GM12875 (cell line): Measurements from ENCODE around the gene PSME1.

ENCODE experiments used
- H3K4me3 ChIP-seq: one replicate; pipeline ENCODE4 v1.5.1; 2011; ENCODE audit warnings: low read depth, low read length, control low read depth
- TF ChIP-seq, protein P1 (sequence below): IDR thresholded peaks from 2 replicates; pipeline ENCODE4 v1.5.1; 2011; ENCODE audit warnings: low read depth, mild to moderate bottlenecking, control low read depth, inconsistent platforms, low read length, moderate library complexity, borderline replicate concordance; ENCODE audit not compliant: insufficient read depth

Gene PSME1

DNA sequence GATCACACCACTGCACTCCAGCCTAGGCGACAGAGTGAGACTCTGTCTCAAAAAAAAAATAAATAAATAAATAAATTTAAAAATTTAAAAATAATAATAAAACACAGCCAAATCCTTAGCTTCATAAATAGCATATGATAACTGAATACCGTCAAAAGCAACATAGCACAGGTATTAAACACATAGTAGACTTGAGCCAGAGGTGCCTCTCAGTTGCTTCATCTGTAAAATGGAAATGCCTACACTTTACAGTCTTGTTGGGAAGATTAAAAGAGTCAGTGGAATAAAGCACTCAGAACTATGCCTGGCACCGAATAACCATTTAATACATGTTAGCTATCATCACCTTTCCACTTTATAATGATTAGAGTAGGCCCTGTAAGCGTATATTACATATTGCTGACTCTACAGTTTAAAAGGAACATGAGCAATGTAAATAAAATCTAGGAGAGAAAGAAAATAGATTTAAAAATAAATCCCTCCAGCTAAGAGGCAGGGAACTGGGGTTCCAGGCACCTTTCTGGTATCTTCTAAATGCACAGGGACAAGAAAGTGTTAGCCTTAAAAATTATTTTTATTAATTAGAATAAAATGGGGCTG is 29.2 kb upstream of the PSME1 start:
- no peak overlapping the region for H3K4me3 ChIP-seq
- TF ChIP-seq, protein P1, sequence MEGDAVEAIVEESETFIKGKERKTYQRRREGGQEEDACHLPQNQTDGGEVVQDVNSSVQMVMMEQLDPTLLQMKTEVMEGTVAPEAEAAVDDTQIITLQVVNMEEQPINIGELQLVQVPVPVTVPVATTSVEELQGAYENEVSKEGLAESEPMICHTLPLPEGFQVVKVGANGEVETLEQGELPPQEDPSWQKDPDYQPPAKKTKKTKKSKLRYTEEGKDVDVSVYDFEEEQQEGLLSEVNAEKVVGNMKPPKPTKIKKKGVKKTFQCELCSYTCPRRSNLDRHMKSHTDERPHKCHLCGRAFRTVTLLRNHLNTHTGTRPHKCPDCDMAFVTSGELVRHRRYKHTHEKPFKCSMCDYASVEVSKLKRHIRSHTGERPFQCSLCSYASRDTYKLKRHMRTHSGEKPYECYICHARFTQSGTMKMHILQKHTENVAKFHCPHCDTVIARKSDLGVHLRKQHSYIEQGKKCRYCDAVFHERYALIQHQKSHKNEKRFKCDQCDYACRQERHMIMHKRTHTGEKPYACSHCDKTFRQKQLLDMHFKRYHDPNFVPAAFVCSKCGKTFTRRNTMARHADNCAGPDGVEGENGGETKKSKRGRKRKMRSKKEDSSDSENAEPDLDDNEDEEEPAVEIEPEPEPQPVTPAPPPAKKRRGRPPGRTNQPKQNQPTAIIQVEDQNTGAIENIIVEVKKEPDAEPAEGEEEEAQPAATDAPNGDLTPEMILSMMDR: no peak

DNA sequence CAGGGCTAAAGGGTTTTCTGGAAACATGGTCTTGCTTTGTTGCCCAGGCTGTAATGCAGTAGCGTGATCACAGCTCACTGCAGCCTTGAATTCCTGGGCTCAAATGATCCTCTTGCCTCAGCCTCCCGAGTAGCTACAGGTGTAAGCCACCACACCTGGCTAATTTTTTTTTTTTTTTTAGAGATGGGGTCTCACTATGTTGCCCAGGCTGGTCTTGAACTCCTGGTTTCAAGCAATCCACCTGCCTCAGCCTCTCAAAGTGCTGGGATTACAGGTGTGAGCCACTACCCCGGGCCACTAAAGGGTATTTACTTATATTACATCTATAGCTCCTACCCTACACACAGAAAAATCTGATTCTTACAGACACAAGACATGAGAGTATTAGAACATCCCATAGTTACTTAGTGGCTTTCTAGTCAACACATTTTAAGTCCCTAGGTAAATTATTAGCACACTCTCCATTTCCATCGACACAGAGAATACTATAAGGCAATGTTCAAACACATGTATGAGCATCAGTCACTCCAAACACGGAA is 27.6 kb upstream of the PSME1 start:
- TF ChIP-seq, protein P1: no peak
- no peak overlapping the region for H3K4me3 ChIP-seq

DNA sequence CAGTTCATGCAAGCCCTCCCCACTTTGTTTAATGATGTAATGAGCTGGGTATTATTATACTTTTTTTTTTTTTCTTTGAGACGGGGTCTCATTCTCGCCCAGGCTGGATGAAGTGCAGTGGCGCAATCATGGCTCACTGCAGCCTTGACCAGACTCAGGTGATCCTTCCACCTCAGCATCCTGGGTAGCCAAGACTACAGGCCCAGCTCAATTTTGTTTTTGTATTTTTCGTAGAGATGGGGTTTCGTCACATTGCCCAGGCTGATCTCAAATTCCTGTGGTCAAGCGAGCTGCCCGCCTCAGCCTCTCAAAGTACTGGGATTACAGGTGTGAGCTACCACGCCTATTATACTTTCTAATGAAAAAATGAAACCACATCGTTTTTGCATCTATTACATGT is 25.9 kb upstream of the PSME1 start:
- TF ChIP-seq, protein P1: no peak
- H3K4me3 ChIP-seq: no peak overlapping the region

DNA sequence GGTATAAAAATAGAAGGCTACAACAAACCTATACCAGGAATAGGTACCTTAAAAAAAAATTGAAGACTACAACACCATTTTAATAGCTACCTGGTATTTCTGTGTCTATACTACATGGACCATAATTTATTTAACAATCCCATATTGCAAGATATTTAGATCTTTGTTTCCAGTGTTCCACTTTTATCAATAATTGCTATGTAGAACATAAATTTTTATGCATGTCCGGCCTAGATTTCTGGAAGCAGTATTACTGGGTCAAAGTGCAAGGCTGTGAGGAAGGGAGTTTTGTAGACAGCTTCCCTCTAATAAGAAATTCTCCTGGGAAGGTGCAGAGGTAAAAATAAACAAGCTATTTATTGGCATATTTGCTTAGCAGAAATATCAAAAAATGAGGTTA is 25.5 kb upstream of the PSME1 start:
- TF ChIP-seq, protein P1: no peak
- no peak overlapping the region for H3K4me3 ChIP-seq

DNA sequence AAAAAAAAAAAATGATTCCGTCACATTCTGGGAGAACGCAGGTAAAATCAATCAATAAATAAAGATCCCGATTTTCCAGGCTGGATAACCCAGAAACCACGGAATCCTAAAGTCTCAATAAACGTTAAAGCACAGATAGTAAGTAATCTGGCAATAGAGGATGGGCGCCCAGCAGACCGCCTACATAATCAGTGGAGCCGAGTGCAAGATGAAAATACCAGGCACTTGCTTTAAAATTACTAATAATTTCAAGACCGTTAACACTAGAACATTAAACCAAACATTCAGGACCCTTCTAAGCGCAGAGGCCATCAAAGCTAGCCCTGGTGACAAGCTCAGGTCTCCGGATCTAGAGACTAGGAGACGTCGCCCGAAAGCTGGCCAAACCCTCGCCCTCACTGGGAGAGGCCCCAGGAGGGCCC is 22.6 kb upstream of the PSME1 start:
- TF ChIP-seq, protein P1: no peak
- H3K4me3 ChIP-seq: peak overlapping the region; percentile 56

DNA sequence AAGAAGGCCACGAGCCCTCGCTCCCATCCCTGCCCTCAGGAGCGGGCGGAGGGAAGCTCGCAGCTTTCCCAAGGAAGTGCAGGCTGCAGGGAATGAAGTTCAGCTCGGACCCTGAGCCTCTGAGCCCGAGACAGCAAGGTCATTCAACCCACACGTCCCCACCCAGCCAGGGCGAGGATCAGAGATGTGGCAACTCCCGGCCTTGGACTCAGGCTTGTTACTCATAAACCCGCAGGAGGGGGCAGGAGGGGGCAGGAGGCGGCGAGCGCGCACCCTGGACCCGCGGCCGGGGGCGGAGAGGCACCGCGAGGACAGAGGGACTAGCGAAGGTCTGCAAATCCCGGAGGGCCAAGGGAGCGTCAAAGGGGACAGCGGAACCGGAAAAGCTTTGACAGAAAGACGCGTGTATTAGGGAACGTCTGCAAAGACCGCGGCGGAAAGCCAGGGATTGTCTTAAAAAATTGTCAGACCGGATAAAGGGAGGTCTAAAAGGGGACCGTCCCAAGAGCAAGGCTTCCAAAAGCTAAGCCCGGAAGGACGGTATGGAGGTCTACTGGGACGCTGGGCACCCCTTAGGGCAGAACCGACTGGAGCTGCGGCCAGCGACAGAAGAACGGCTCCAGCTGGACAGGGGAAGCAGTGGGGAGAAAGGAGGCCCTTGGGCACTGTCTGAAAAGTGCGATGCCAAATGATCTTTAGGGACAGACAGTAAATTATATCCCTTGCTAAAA is 22.0 kb upstream of the PSME1 start:
- H3K4me3 ChIP-seq: peak overlapping the region; percentile 56
- TF ChIP-seq, protein P1: no peak
